Measurements from ENCODE around the gene KYNU. TPM values are rescaled to one million over a fixed set of nuclear protein-coding genes. Genes with fewer than 3 reads are reported as not detected.

Gene KYNU
- total and polyA plus RNA-seq, 10 of the 15 experiments (the other 5 are each of a cell fraction or from before 2014, with no cell fraction given) = 31.3 to 101 (median 38.3) TPM

- 0 out of 2 replicates have a peak, but pooled peaks have one; percentile 46 for TF ChIP-seq TCF7 (IDR thresholded peaks at IDR 0.05; ENCODE audit: borderline replicate concordance)
- TF ChIP-seq NKRF (conservative IDR thresholded peaks at IDR 0.05) = no peak
- TF ChIP-seq CBX3 (IDR thresholded peaks at IDR 0.05; ENCODE audit: borderline replicate concordance, low read depth) = no peak
- peak; percentile 50 for TF ChIP-seq RELA (IDR thresholded peaks at IDR 0.05; ENCODE audit: borderline replicate concordance, partially characterized antibody)
- TF ChIP-seq SUZ12 (IDR thresholded peaks at IDR 0.05; ENCODE audit: unreplicated experiment) = no peak
- TF ChIP-seq, protein P1, sequence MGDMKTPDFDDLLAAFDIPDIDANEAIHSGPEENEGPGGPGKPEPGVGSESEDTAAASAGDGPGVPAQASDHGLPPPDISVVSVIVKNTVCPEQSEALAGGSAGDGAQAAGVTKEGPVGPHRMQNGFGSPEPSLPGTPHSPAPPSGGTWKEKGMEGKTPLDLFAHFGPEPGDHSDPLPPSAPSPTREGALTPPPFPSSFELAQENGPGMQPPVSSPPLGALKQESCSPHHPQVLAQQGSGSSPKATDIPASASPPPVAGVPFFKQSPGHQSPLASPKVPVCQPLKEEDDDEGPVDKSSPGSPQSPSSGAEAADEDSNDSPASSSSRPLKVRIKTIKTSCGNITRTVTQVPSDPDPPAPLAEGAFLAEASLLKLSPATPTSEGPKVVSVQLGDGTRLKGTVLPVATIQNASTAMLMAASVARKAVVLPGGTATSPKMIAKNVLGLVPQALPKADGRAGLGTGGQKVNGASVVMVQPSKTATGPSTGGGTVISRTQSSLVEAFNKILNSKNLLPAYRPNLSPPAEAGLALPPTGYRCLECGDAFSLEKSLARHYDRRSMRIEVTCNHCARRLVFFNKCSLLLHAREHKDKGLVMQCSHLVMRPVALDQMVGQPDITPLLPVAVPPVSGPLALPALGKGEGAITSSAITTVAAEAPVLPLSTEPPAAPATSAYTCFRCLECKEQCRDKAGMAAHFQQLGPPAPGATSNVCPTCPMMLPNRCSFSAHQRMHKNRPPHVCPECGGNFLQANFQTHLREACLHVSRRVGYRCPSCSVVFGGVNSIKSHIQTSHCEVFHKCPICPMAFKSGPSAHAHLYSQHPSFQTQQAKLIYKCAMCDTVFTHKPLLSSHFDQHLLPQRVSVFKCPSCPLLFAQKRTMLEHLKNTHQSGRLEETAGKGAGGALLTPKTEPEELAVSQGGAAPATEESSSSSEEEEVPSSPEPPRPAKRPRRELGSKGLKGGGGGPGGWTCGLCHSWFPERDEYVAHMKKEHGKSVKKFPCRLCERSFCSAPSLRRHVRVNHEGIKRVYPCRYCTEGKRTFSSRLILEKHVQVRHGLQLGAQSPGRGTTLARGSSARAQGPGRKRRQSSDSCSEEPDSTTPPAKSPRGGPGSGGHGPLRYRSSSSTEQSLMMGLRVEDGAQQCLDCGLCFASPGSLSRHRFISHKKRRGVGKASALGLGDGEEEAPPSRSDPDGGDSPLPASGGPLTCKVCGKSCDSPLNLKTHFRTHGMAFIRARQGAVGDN (IDR thresholded peaks at IDR 0.05) = peak; percentile 93
- no peak for TF ChIP-seq CHD1 (IDR thresholded peaks at IDR 0.05; ENCODE audit: low read depth, low read length)
- no peak for TF ChIP-seq HDGF (IDR thresholded peaks at IDR 0.05)
- TF ChIP-seq STAT1 (conservative IDR thresholded peaks at IDR 0.05) = no peak
- TF ChIP-seq DPF2 (IDR thresholded peaks at IDR 0.05) = no peak
- TF ChIP-seq ESRRA (IDR thresholded peaks at IDR 0.05; ENCODE audit: low read length) = no peak
- TF ChIP-seq NFYB (IDR thresholded peaks at IDR 0.05; ENCODE audit: insufficient read depth, low read depth, low read length) = no peak
- TF ChIP-seq IKZF1 (conservative IDR thresholded peaks at IDR 0.05) = peak; percentile 51
- TF ChIP-seq CHD2 (IDR thresholded peaks at IDR 0.05; ENCODE audit: borderline replicate concordance, low read depth, low read length) = no peak
- TF ChIP-seq FOS (IDR thresholded peaks at IDR 0.05; ENCODE audit: borderline replicate concordance, extremely low read depth, insufficient read length) = no peak
- no peak for TF ChIP-seq NR2C2 (IDR thresholded peaks at IDR 0.05; ENCODE audit: borderline replicate concordance, control insufficient read depth, insufficient read length, low read depth)
- TF ChIP-seq ZNF207 (IDR thresholded peaks at IDR 0.05; ENCODE audit: borderline replicate concordance) = no peak
- TF ChIP-seq MEF2A (IDR thresholded peaks at IDR 0.05; ENCODE audit: insufficient read depth, low read depth, low read length) = 0 out of 2 replicates have a peak, but pooled peaks have one; percentile 45
- TF ChIP-seq ETV6 (conservative IDR thresholded peaks at IDR 0.05 in 1 of 2, IDR thresholded peaks at IDR 0.05 in 1 of 2; ENCODE audit: borderline replicate concordance in 1 of 2, low read depth in 1 of 2) = no peak
- TF ChIP-seq ZNF384 (IDR thresholded peaks at IDR 0.05; ENCODE audit: borderline replicate concordance, low read depth, low read length) = no peak
- no peak for TF ChIP-seq CBFB (IDR thresholded peaks at IDR 0.05; ENCODE audit: low read depth)
- no peak for TF ChIP-seq MYB (IDR thresholded peaks at IDR 0.05; ENCODE audit: borderline replicate concordance, low read depth, low read length)
- TF ChIP-seq MEF2B (IDR thresholded peaks at IDR 0.05; ENCODE audit: partially characterized antibody, poor library complexity, severe bottlenecking) = peak; percentile 28
- TF ChIP-seq NR2F1 (conservative IDR thresholded peaks at IDR 0.05) = no peak
- TF ChIP-seq ASH2L (IDR thresholded peaks at IDR 0.05; ENCODE audit: borderline replicate concordance, low read depth) = no peak
Measured at GRCh38 chr2:142914507-142915313, 37.2 kb downstream of the KYNU start (continued).
